SK-N-SH (cell line): ENCODE results near the gene GADL1. TPM values are rescaled to one million over a fixed set of nuclear protein-coding genes. Genes with fewer than 3 reads are reported as not detected.

Experiments used
- CTCF ChIA-PET: fragments of 300-600, 350-600 bp; formaldehyde crosslinking; extraction: SDS; loops from one replicate; lab custom pipeline; 2021; lab: Yijun Ruan, JAX
- POLR2A ChIA-PET: fragments of 350-600 bp; sonication (Branson Sonifier 250); formaldehyde crosslinking; extraction: SDS; loops from one replicate; lab custom pipeline; 2020; ENCODE audit warnings: antibody characterized with exemption, inconsistent platforms; lab: Yijun Ruan, JAX
- DNase-seq: peaks from one replicate; pipeline ENCODE4 v3.0.0; 2012
- H2AFZ ChIP-seq: fragments of 200-600 bp; sonication (generic); 2 replicates; pipeline ENCODE4 v1.8.1; 2016; ENCODE audit warnings: antibody characterized with exemption, mild to moderate bottlenecking, low read depth
- H3F3A ChIP-seq: fragments of 200-600 bp; sonication (generic); replicated peaks from 2 replicates; pipeline ENCODE3; 2016; ENCODE audit warnings: antibody characterized with exemption, mild to moderate bottlenecking; ENCODE audit not compliant: insufficient read depth
- H3K27ac ChIP-seq, 2 experiments: fragments of 200-500 bp in 1 of 2; fragments of 200-600 bp in 1 of 2; sonication (Bioruptor generic) in 1 of 2; sonication (generic), shearing (Covaris generic) in 1 of 2; 2 replicates each; pipeline versions ENCODE4 v1.5.1 to v1.6.1; 2014 to 2016; ENCODE audit warnings: low read depth in 2 of 2, inconsistent platforms in 1 of 2, low read length in 1 of 2, mild to moderate bottlenecking in 1 of 2, mixed read lengths in 1 of 2
- H3K27me3 ChIP-seq: fragments of 200-600 bp; sonication (generic), shearing (Covaris generic); 2 replicates; pipeline ENCODE4 v1.6.1; 2016; ENCODE audit warnings: mixed run types; ENCODE audit not compliant: insufficient read depth
- H3K36me3 ChIP-seq, 2 experiments: fragments of 200-500 bp in 1 of 2; fragments of 200-600 bp in 1 of 2; sonication (Bioruptor generic) in 1 of 2; sonication (generic) in 1 of 2; replicated peaks in 1 of 2; 2 replicates each; pipeline versions ENCODE3 to v1.5.1; 2014 to 2016; ENCODE audit warnings: low read length in 1 of 2, mild to moderate bottlenecking in 1 of 2; ENCODE audit not compliant: insufficient read depth in 2 of 2, control insufficient read depth in 1 of 2
- H3K4me1 ChIP-seq, 2 experiments: fragments of 200-500 bp in 1 of 2; fragments of 200-600 bp in 1 of 2; sonication (Bioruptor generic) in 1 of 2; sonication (generic), shearing (Covaris generic) in 1 of 2; 2 replicates each; pipeline versions ENCODE4 v1.5.1 to v1.6.1; 2014 to 2016; ENCODE audit warnings: low read depth in 1 of 2, low read length in 1 of 2, mixed run types in 1 of 2; ENCODE audit not compliant: insufficient read depth in 2 of 2, control insufficient read depth in 1 of 2
- H3K4me2 ChIP-seq: fragments of 200-600 bp; sonication (generic), shearing (Covaris generic); 2 replicates; pipeline ENCODE4 v1.6.1; 2017; ENCODE audit warnings: mixed run types
- H3K4me3 ChIP-seq, 2 experiments: fragments of 200-500 bp in 1 of 2; fragments of 200-600 bp in 1 of 2; sonication (Bioruptor generic) in 1 of 2; sonication (generic), shearing (Covaris generic) in 1 of 2; 2 replicates each; pipeline versions ENCODE4 v1.5.1 to v1.8.1; 2014 to 2016; ENCODE audit warnings: low read depth in 2 of 2, inconsistent platforms in 1 of 2, low read length in 1 of 2, mild to moderate bottlenecking in 1 of 2, mixed read lengths in 1 of 2, moderate library complexity in 1 of 2
- H3K79me2 ChIP-seq: fragments of 200-600 bp; sonication (generic); 2 replicates; pipeline ENCODE4 v1.8.1; 2017; ENCODE audit warnings: mild to moderate bottlenecking; ENCODE audit not compliant: insufficient read depth
- H3K9ac ChIP-seq: fragments of 200-600 bp; sonication (generic); 2 replicates; pipeline ENCODE4 v1.6.1; 2017; ENCODE audit warnings: mixed run types
- H3K9me2 ChIP-seq: fragments of 200-600 bp; sonication (generic); 2 replicates; pipeline ENCODE4 v1.6.1; 2017; ENCODE audit warnings: mixed run types
- H3K9me3 ChIP-seq: fragments of 200-600 bp; sonication (generic); 2 replicates; pipeline ENCODE4 v1.6.1; 2017; ENCODE audit warnings: mixed run types, mild to moderate bottlenecking, moderate library complexity
- H4K20me1 ChIP-seq: fragments of 200-600 bp; sonication (generic); 2 replicates; pipeline ENCODE4 v1.6.1; 2017; ENCODE audit warnings: mild to moderate bottlenecking, mixed run types; ENCODE audit not compliant: insufficient read depth
- CTCF ChIP-seq: fragments of 200-600 bp; sonication (generic); IDR thresholded peaks from 2 replicates; pipeline ENCODE4 v1.6.1; 2017; ENCODE audit warnings: antibody characterized with exemption, mild to moderate bottlenecking, moderate library complexity
- EP300 ChIP-seq, 2 experiments: IDR thresholded peaks; 2 replicates each; pipeline versions ENCODE4 v1.4.0 to v1.6.1; 2012; ENCODE audit warnings: borderline replicate concordance in 1 of 2, low read depth in 1 of 2, low read length in 1 of 2
- EZH2phosphoT487 ChIP-seq: fragments of 200-600 bp; sonication (generic); IDR thresholded peaks from 2 replicates; pipeline ENCODE4 v1.6.1; 2017; ENCODE audit warnings: low read depth, mixed run types, mild to moderate bottlenecking, antibody characterized with exemption, moderate library complexity, borderline replicate concordance
- GATA2 ChIP-seq: sonication (generic); formaldehyde crosslinking; IDR thresholded peaks from 2 replicates; pipeline ENCODE4 v1.5.0; 2020; ENCODE audit warnings: mild to moderate bottlenecking, missing genetic modification reagents
- IRF3 ChIP-seq: fragments of 150-350 bp; IDR thresholded peaks from 2 replicates; pipeline ENCODE4 v1.6.1; 2016; ENCODE audit warnings: mild to moderate bottlenecking, low read depth, low read length
- MAX ChIP-seq: IDR thresholded peaks from 2 replicates; pipeline ENCODE4 v1.4.0; 2012; ENCODE audit warnings: low read depth
- POLR2AphosphoS5 ChIP-seq: IDR thresholded peaks from 2 replicates; pipeline ENCODE4 v1.6.1; 2012; ENCODE audit warnings: low read depth, low read length
- RFX5 ChIP-seq: IDR thresholded peaks from 2 replicates; pipeline ENCODE4 v1.6.1; 2012; ENCODE audit warnings: mild to moderate bottlenecking, improper control_type of control experiment, low read length
- TAF1 ChIP-seq: IDR thresholded peaks from 2 replicates; pipeline ENCODE4 v1.6.1; 2012; ENCODE audit warnings: low read depth, mild to moderate bottlenecking, low read length, moderate library complexity, borderline replicate concordance
- USF2 ChIP-seq: fragments of 150-350 bp; IDR thresholded peaks from 2 replicates; pipeline ENCODE4 v1.6.1; 2017; ENCODE audit warnings: antibody characterized with exemption, low read length, low read depth, borderline replicate concordance
- ZBTB33 ChIP-seq: IDR thresholded peaks from 2 replicates; pipeline ENCODE4 v1.4.0; 2012; ENCODE audit warnings: low read depth, borderline replicate concordance
- whole genome bisulfite sequencing: methylation state at CpG from one replicate; pipeline ENCODE4 v1.1.6; 2017; ENCODE audit warnings: low lambda C conversion rate; 5-methylcytosine and 5-hydroxymethylcytosine counted together
- polyA plus RNA-seq, 3 experiments: library from polyadenylated mRNA; depleted of rRNA; stranded (reverse); fragments of >200 nt; gene quantifications; 2 replicates each; pipeline ENCODE4 v1.2.3, GENCODE V29; 2012

GADL1 gene
- polyA plus RNA-seq, 1 of the 3 experiments (the other 2 are of a cell fraction): not detected

- no peak for DNase-seq
- Histone ChIP-seq H3K27ac (no peak overlapping the region), H4K20me1 (no peaks in the 10 kb centered on the region), H3K27me3 (no peaks in the 10 kb centered on the region; the same call in 1 of the 2 replicates), H3K4me2 (no peak overlapping the region), H3K36me3 (no peaks in the 10 kb centered on the region), H3K9ac (no peak overlapping the region), H3K9me2 (no peaks in the 10 kb centered on the region), H3K79me2 (no peaks in the 10 kb centered on the region), H3K9me3 (no peaks in the 10 kb centered on the region), H2AFZ (no peak overlapping the region), H3F3A (no peaks in the 10 kb centered on the region), H3K4me3 (no peak overlapping the region), H3K4me1 (peaks cover 11 to 12% of the 10 kb centered on the region in 2 experiments; a peak in 3 of 4 replicates)
- ChIA-PET CTCF (no interaction called here), POLR2A (no interaction called here)
- TF ChIP-seq IRF3 (no peak), RFX5 (no peak), EZH2phosphoT487 (no peak)
- 51% methylated on average over 5 of the region's 5 CpGs for WGBS
These were observed 35.5 kb downstream of the GADL1 start for GRCh38 chr3:30858894-30859389.

GRCh38 chr3:30855400-30856292 lies 38.8 kb downstream of the GADL1 start:
- Histone ChIP-seq H3K79me2 (no peaks in the 10 kb centered on the region), H3K4me1 (peaks cover 11 to 12% of the 10 kb centered on the region in 2 experiments; a peak in 3 of 4 replicates), H3K9ac (no peak overlapping the region), H3K4me2 (no peak overlapping the region), H3K27me3 (no peaks in the 10 kb centered on the region; the same call in 1 of the 2 replicates), H3K36me3 (no peaks in the 10 kb centered on the region), H3K9me3 (no peaks in the 10 kb centered on the region)
- TF ChIP-seq RFX5: no peak
- no peak for TF ChIP-seq USF2
- TF ChIP-seq POLR2AphosphoS5: no peak
- no peak for TF ChIP-seq ZBTB33
- no peak for TF ChIP-seq MAX
- no peak for TF ChIP-seq CTCF
- 0 out of 4 replicates have a peak, but pooled peaks of 1 of the 2 experiments have one; percentile 23 for TF ChIP-seq EP300 (IDR thresholded peaks at IDR 0.05; ENCODE audit: borderline replicate concordance in 1 of 2, low read depth in 1 of 2, low read length in 1 of 2)
- TF ChIP-seq TAF1: no peak
- TF ChIP-seq GATA2: peak; percentile 26; the same call in 1 of the 2 replicates
- TF ChIP-seq, all 33 proteins: peak for 2
- no peaks in the 10 kb centered on the region for H4K20me1 ChIP-seq
- H3K9me2 ChIP-seq: no peaks in the 10 kb centered on the region
- H3K27ac ChIP-seq: no peak overlapping the region
- H3K4me3 ChIP-seq: no peak overlapping the region
- ChIA-PET POLR2A (no interaction called here), CTCF (interaction anchor here (0.8 to 1.4 kb wide), 4 partner anchors 8 to 59 kb away, joined by 3 to 4 read pairs (median 3); no protein-coding TSS in a partner anchor)
- no peaks in the 10 kb centered on the region for H3F3A ChIP-seq
- no peak overlapping the region for H2AFZ ChIP-seq
- 22% methylated on average over 6 of the region's 6 CpGs for WGBS
- peak; percentile 2 for DNase-seq
